Natural killer cell (primary cell): Measurements from ENCODE around the gene C4orf50. TPM values are rescaled to one million over a fixed set of nuclear protein-coding genes. Genes with fewer than 3 reads are reported as not detected.
"Not testable (repeated sequence)": the region's sequence is repeated elsewhere in the genome, so short reads cannot be mapped to it uniquely, and the experiment has no call there.

Experiments
- ATAC-seq, 3 donors: fragments of 150-1000 bp in 2 of 3; fragments of 200-7000 bp in 1 of 3; cut with Tn5 transposase; 1 replicate in 1 of 3; 2 replicates in 2 of 3; pipeline ENCODE4 v1.10.0; 2021; ENCODE audit warnings: mild to moderate bottlenecking in 2 of 3, moderate library complexity in 2 of 3
- DNase-seq, 2 donors: peaks; one replicate each; pipeline versions ENCODE4 v3.0.0 to v3.0.0-alpha.2; 2013 to 2021; ENCODE audit warnings: mixed read lengths in 1 of 2
- H3K27ac ChIP-seq: one replicate; pipeline ENCODE4 v1.5.1; 2013; ENCODE audit warnings: mild to moderate bottlenecking, low read length
- H3K27me3 ChIP-seq: one replicate; pipeline ENCODE4 v1.6.1; 2013; ENCODE audit warnings: low read length; ENCODE audit not compliant: control insufficient read depth, insufficient read depth
- H3K36me3 ChIP-seq: one replicate; pipeline ENCODE4 v1.6.1; 2013; ENCODE audit warnings: low read length; ENCODE audit not compliant: control insufficient read depth, insufficient read depth
- H3K4me1 ChIP-seq: one replicate; pipeline ENCODE4 v1.6.1; 2013; ENCODE audit warnings: low read length; ENCODE audit not compliant: control insufficient read depth, insufficient read depth
- H3K4me3 ChIP-seq: one replicate; pipeline ENCODE4 v1.5.1; 2013; ENCODE audit warnings: low read length
- H3K9me3 ChIP-seq: one replicate; pipeline ENCODE4 v1.6.1; 2013; ENCODE audit warnings: low read length; ENCODE audit not compliant: control insufficient read depth, insufficient read depth
- H3K27ac Mint-ChIP-seq, 2 donors: one replicate each; pipeline ENCODE4 v1.8.0; 2022; ENCODE audit warnings: mild to moderate bottlenecking in 2 of 2, mixed read lengths in 2 of 2, moderate library complexity in 1 of 2
- H3K27me3 Mint-ChIP-seq, 2 donors: one replicate each; pipeline ENCODE4 v1.8.0; 2022; ENCODE audit warnings: low read depth in 2 of 2, mixed read lengths in 2 of 2
- H3K36me3 Mint-ChIP-seq: one replicate; pipeline ENCODE4 v1.8.0; 2022; ENCODE audit warnings: mixed read lengths
- H3K4me1 Mint-ChIP-seq, 2 donors: one replicate each; pipeline ENCODE4 v1.8.0; 2022; ENCODE audit warnings: mixed read lengths in 2 of 2
- H3K4me3 Mint-ChIP-seq: one replicate; pipeline ENCODE4 v1.8.0; 2022; ENCODE audit warnings: mild to moderate bottlenecking, moderate library complexity, mixed read lengths
- H3K9me3 Mint-ChIP-seq, 2 donors: one replicate each; pipeline ENCODE4 v1.8.0; 2022; ENCODE audit warnings: mixed read lengths in 2 of 2
- WGBS: methylation state at CpG from one replicate; pipeline ENCODE4 v1.1.7; 2013; ENCODE audit warnings: missing lambda C conversion rate; ENCODE audit not compliant: insufficient coverage; 5-methylcytosine and 5-hydroxymethylcytosine counted together
- intact Hi-C: fragments of 100-400 bp; cut with micrococcal nuclease; formaldehyde crosslinking; loops from one replicate; pipeline ENCODE4 v1.14.2; 2022
- total RNA-seq, 4 donors: library from RNA; stranded (reverse); fragments of 120-200 nt in 1 of 4; gene quantifications; one replicate each; pipeline versions ENCODE4 v1.2.3 to v1.2.4, GENCODE V29; 2013 to 2022
- TF ChIP-seq, protein P1 (sequence below): fragments of 200-600 bp; IDR thresholded peaks from one replicate; pipeline ENCODE4 v1.8.0; 2022; ENCODE audit warnings: antibody characterized with exemption

C4orf50 gene
- total RNA-seq, 3 donors from 2014 or later (not counting 1 experiment from before 2014, with no cell fraction given): 0.63 to 2.7 (median 1.8) TPM

DNA sequence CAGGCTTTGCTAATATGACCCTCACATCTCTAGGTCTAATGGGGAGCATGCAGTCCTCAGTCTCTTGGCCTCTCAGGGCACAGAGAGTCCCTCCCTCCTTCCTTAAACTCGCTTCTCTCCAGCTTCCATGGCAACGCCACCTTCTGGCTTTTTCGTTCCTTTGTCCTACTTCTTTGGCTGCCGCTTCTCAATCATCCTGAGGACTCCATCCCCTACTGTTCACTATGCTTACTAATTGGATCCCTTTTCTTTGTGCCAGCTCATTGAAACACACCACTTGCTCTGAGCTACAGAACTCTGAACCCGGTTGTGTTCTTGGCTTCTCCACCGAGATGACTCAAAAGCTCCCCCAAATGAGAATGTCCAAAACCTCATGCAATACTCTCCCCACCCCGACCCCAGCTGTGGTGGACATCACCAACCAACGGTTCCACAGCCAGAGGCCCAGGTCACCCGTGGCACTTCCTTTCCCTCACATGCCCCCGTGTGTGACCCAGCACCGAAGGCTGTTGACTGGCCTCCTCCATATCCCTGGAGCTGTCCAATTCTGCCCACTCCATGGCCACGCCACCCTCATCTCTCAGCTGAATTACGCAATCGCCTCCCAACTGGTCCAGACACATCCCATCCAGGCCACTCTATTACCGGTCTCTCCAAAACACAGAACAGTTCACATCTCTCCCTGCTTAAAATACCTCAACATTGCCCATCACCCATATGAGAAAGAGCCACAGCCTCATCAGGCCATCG lies 160.0 kb downstream of the C4orf50 start:
- ATAC-seq: no peak
- TF ChIP-seq, protein P1, sequence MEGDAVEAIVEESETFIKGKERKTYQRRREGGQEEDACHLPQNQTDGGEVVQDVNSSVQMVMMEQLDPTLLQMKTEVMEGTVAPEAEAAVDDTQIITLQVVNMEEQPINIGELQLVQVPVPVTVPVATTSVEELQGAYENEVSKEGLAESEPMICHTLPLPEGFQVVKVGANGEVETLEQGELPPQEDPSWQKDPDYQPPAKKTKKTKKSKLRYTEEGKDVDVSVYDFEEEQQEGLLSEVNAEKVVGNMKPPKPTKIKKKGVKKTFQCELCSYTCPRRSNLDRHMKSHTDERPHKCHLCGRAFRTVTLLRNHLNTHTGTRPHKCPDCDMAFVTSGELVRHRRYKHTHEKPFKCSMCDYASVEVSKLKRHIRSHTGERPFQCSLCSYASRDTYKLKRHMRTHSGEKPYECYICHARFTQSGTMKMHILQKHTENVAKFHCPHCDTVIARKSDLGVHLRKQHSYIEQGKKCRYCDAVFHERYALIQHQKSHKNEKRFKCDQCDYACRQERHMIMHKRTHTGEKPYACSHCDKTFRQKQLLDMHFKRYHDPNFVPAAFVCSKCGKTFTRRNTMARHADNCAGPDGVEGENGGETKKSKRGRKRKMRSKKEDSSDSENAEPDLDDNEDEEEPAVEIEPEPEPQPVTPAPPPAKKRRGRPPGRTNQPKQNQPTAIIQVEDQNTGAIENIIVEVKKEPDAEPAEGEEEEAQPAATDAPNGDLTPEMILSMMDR: no peak
- WGBS: 84% methylated on average over 16 of the region's 16 CpGs
- Histone ChIP-seq H3K4me1 (no peaks in the 10 kb centered on the region), H3K27ac (no peak overlapping the region), H3K9me3 (no peaks in the 10 kb centered on the region), H3K27me3 (no peaks in the 10 kb centered on the region), H3K36me3 (no peaks in the 10 kb centered on the region), H3K4me3 (no peak overlapping the region)
- no peak for DNase-seq
- Mint-ChIP-seq H3K9me3 (no peaks in the 10 kb centered on the region), H3K4me3 (no peak overlapping the region), H3K27me3 (peaks cover 0 to 4% of the 10 kb centered on the region in 2 donors), H3K27ac (no peak overlapping the region), H3K36me3 (no peaks in the 10 kb centered on the region), H3K4me1 (no peaks in the 10 kb centered on the region)
- intact Hi-C loops: no loop called here

DNA sequence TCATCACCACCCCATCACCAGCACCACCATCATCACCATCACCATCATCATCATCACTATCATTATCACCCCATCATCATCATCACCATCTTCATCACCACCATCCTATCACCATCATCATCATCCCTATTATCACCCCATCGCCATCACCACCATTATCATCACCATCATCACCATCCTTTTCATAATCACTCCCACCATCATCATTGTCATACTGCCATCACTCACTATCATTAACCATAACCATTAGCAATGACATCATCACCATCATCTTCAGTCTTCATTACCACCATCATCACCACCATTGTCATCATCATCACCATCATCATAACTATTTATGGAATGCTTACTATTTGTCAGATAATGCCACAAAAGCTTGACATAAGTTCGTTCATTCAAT lies 161.0 kb downstream of the C4orf50 start:
- Mint-ChIP-seq H3K27ac (no peak overlapping the region), H3K4me3 (no peak overlapping the region), H3K4me1 (no peaks in the 10 kb centered on the region), H3K9me3 (no peaks in the 10 kb centered on the region), H3K36me3 (no peaks in the 10 kb centered on the region), H3K27me3 (peaks cover 0 to 4% of the 10 kb centered on the region in 2 donors)
- DNase-seq: no peak
- 80% methylated on average over 2 of the region's 2 CpGs for WGBS
- Histone ChIP-seq H3K4me3 (no peak overlapping the region), H3K36me3 (no peaks in the 10 kb centered on the region), H3K27me3 (no peaks in the 10 kb centered on the region), H3K27ac (no peak overlapping the region), H3K9me3 (no peaks in the 10 kb centered on the region), H3K4me1 (no peaks in the 10 kb centered on the region)
- intact Hi-C loops: no loop called here
- TF ChIP-seq, protein P1: no peak
- ATAC-seq: no peak

DNA sequence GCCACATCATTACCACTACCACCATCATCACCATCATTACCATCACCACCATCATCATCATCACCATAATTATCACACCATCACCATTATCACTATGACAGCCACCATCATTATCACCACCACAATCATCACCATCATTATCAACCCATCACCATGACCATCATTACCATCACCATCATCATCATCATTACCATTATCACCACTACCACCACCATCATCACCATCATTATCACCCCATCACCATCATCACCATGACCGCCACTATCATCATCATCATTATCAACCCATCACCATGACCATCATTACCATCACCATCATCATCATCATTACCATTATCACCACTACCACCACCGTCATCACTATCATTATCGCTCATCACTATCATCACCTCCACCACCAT lies 161.9 kb downstream of the C4orf50 start:
- H3K36me3 ChIP-seq, H3K27ac ChIP-seq, H3K36me3 Mint-ChIP-seq, H3K27me3 Mint-ChIP-seq, H3K27ac Mint-ChIP-seq, DNase-seq, H3K4me1 Mint-ChIP-seq, H3K9me3 ChIP-seq, ATAC-seq, intact Hi-C loops, H3K4me3 Mint-ChIP-seq, H3K27me3 ChIP-seq, H3K4me1 ChIP-seq, H3K4me3 ChIP-seq, H3K9me3 Mint-ChIP-seq: not testable (repeated sequence)
- WGBS: 93% methylated on average over 3 of the region's 3 CpGs

DNA sequence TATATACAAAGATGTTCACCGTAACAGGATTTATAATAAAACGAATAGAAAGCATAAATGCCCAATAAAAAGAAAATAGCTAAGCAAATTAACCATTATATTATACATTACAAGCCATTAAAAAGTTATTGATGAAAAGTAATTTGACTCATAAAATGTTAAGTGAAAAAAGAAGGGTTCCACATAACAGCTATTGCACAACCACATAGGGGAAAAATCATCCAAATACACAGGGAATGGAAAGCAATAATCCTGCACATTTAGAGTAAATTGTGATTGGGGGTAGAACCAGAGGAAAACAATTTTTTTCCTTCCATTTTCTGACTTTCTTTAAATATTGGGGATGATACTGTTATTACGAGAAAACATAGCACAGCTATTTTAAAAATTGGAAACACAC lies 163.3 kb downstream of the C4orf50 start:
- no peaks in the 10 kb centered on the region for H3K36me3 Mint-ChIP-seq
- 100% methylated on average over 1 of the region's 3 CpGs for WGBS

More for the DNA sequence above, 163.3 kb downstream of the C4orf50 start:
- peaks cover 12 to 13% of the 10 kb centered on the region in 2 donors for H3K27me3 Mint-ChIP-seq
- TF ChIP-seq, protein P1: no peak
- no peaks in the 10 kb centered on the region for H3K4me1 Mint-ChIP-seq
- H3K4me3 ChIP-seq: no peak overlapping the region
- intact Hi-C loops: no loop called here
- H3K4me3 Mint-ChIP-seq: no peak overlapping the region
- no peak overlapping the region for H3K27ac Mint-ChIP-seq
- no peak for ATAC-seq
- no peaks in the 10 kb centered on the region for H3K4me1 ChIP-seq
- no peaks in the 10 kb centered on the region for H3K27me3 ChIP-seq
- no peak overlapping the region for H3K27ac ChIP-seq
- H3K36me3 ChIP-seq: no peaks in the 10 kb centered on the region
- H3K9me3 Mint-ChIP-seq: no peaks in the 10 kb centered on the region
- DNase-seq: no peak
- H3K9me3 ChIP-seq: no peaks in the 10 kb centered on the region
